Measurements from ENCODE around the gene PES1.
"Not testable (repeated sequence)": the region's sequence is repeated elsewhere in the genome, so short reads cannot be mapped to it uniquely, and the experiment has no call there.

Gene PES1

DNA sequence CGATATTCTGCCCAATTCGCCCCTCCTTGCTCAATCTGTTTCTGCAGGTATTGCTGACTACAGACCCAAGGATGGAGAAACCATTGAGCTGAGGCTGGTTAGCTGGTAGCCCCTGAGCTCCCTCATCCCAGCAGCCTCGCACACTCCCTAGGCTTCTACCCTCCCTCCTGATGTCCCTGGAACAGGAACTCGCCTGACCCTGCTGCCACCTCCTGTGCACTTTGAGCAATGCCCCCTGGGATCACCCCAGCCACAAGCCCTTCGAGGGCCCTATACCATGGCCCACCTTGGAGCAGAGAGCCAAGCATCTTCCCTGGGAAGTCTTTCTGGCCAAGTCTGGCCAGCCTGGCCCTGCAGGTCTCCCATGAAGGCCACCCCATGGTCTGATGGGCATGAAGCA lies 34.7 kb upstream of the PES1 start:
- no peaks in the 10 kb centered on the region for H3K9me3 ChIP-seq (ENCODE audit: control insufficient read depth in 1 of 2, low read length in 2 of 2)
- no peaks in the 10 kb centered on the region for H3K27me3 ChIP-seq (ENCODE audit: low read depth, low read length)
- H3K27ac ChIP-seq (ENCODE audit: low read length), result no peak overlapping the region
- H3K4me1 ChIP-seq (ENCODE audit: control insufficient read depth in 1 of 2, insufficient read depth in 2 of 2, low read length in 2 of 2), result no peaks in the 10 kb centered on the region
- no peak overlapping the region for H3K4me3 ChIP-seq (ENCODE audit: low read depth in 1 of 2, low read length in 2 of 2)
- H3K36me3 ChIP-seq (ENCODE audit: control insufficient read depth in 1 of 2, insufficient read depth in 2 of 2, low read length in 2 of 2), result peaks cover 0 to 4% of the 10 kb centered on the region in 2 donors

GRCh38 chr22:30619909-30620308 lies 28.2 kb upstream of the PES1 start:
- not testable (repeated sequence) for H3K27ac ChIP-seq (ENCODE audit: low read length); H3K9me3 ChIP-seq (ENCODE audit: control insufficient read depth in 1 of 2, low read length in 2 of 2); H3K27me3 ChIP-seq (ENCODE audit: low read depth, low read length); H3K4me3 ChIP-seq (ENCODE audit: low read depth in 1 of 2, low read length in 2 of 2); H3K4me1 ChIP-seq (ENCODE audit: control insufficient read depth in 1 of 2, insufficient read depth in 2 of 2, low read length in 2 of 2)
- H3K36me3 ChIP-seq (ENCODE audit: control insufficient read depth in 1 of 2, insufficient read depth in 2 of 2, low read length in 2 of 2), result peaks cover 0 to 28% of the 10 kb centered on the region in 2 donors

GRCh38 chr22:30617819-30618218 lies 26.1 kb upstream of the PES1 start:
- H3K9me3 ChIP-seq (ENCODE audit: control insufficient read depth in 1 of 2, low read length in 2 of 2), result no peaks in the 10 kb centered on the region
- peaks cover 7 to 28% of the 10 kb centered on the region in 2 donors for H3K36me3 ChIP-seq (ENCODE audit: control insufficient read depth in 1 of 2, insufficient read depth in 2 of 2, low read length in 2 of 2)
- no peaks in the 10 kb centered on the region for H3K4me1 ChIP-seq (ENCODE audit: control insufficient read depth in 1 of 2, insufficient read depth in 2 of 2, low read length in 2 of 2)
- no peak overlapping the region for H3K4me3 ChIP-seq (ENCODE audit: low read depth in 1 of 2, low read length in 2 of 2)
- H3K27me3 ChIP-seq (ENCODE audit: low read depth, low read length), result no peaks in the 10 kb centered on the region
- H3K27ac ChIP-seq (ENCODE audit: low read length), result no peak overlapping the region

DNA sequence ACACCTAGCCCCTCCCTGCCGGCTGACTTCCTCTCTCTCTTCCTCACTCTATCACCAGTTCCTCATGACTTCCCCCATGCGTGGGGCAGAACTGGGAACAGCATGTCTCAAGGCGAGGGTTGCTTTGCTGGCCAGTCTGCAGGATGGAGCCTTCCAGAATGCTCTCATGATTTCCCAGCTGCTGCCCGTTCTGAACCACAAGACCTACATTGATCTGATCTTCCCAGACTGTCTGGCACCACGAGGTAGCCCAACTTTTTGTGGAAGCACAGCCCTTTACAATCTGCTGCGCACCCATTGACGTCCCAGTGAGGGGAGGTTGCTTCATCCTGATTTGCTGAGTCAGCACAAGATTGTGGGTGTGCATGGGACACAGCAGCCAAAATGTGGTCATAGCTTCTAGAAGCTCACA lies 23.8 kb upstream of the PES1 start:
- no peaks in the 10 kb centered on the region for H3K27me3 ChIP-seq (ENCODE audit: low read depth, low read length)
- H3K27ac ChIP-seq (ENCODE audit: low read length), result no peak overlapping the region
- H3K9me3 ChIP-seq (ENCODE audit: control insufficient read depth in 1 of 2, low read length in 2 of 2), result no peaks in the 10 kb centered on the region
- no peak overlapping the region for H3K4me3 ChIP-seq (ENCODE audit: low read depth in 1 of 2, low read length in 2 of 2)
- H3K4me1 ChIP-seq (ENCODE audit: control insufficient read depth in 1 of 2, insufficient read depth in 2 of 2, low read length in 2 of 2), result no peaks in the 10 kb centered on the region
- H3K36me3 ChIP-seq (ENCODE audit: control insufficient read depth in 1 of 2, insufficient read depth in 2 of 2, low read length in 2 of 2), result peaks cover 7 to 26% of the 10 kb centered on the region in 2 donors

GRCh38 chr22:30614879-30615278 lies 23.2 kb upstream of the PES1 start:
- no peaks in the 10 kb centered on the region for H3K9me3 ChIP-seq (ENCODE audit: control insufficient read depth in 1 of 2, low read length in 2 of 2)
- peaks cover 7 to 25% of the 10 kb centered on the region in 2 donors for H3K36me3 ChIP-seq (ENCODE audit: control insufficient read depth in 1 of 2, insufficient read depth in 2 of 2, low read length in 2 of 2)
- no peaks in the 10 kb centered on the region for H3K4me1 ChIP-seq (ENCODE audit: control insufficient read depth in 1 of 2, insufficient read depth in 2 of 2, low read length in 2 of 2)
- H3K27me3 ChIP-seq (ENCODE audit: low read depth, low read length), result no peaks in the 10 kb centered on the region
- H3K27ac ChIP-seq (ENCODE audit: low read length), result no peak overlapping the region
- no peak overlapping the region for H3K4me3 ChIP-seq (ENCODE audit: low read depth in 1 of 2, low read length in 2 of 2)

DNA sequence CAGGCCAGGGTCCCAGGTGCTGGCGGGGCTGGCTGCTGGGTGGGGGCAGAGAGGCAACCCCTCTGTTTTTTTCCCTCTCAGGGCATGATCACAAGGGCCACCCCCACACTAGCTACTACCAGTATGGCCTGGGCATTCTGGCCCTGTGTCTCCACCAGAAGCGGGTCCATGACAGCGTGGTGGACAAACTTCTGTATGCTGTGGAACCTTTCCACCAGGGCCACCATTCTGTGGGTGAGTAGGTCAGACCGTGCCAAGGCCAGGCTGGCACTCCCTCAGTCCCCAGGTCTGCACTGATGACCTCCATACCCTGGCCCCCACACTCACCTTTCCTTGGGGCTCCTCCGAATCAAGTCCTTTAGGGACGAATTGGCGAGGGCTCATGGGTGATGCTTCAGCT lies 22.6 kb upstream of the PES1 start:
- H3K4me1 ChIP-seq (ENCODE audit: control insufficient read depth in 1 of 2, insufficient read depth in 2 of 2, low read length in 2 of 2), result peaks cover 0 to under 1% of the 10 kb centered on the region in 2 donors
- H3K36me3 ChIP-seq (ENCODE audit: control insufficient read depth in 1 of 2, insufficient read depth in 2 of 2, low read length in 2 of 2), result peaks cover 7 to 25% of the 10 kb centered on the region in 2 donors
- no peak overlapping the region for H3K4me3 ChIP-seq (ENCODE audit: low read depth in 1 of 2, low read length in 2 of 2)
- no peaks in the 10 kb centered on the region for H3K9me3 ChIP-seq (ENCODE audit: control insufficient read depth in 1 of 2, low read length in 2 of 2)
- H3K27me3 ChIP-seq (ENCODE audit: low read depth, low read length), result no peaks in the 10 kb centered on the region
- H3K27ac ChIP-seq (ENCODE audit: low read length), result no peak overlapping the region

GRCh38 chr22:30612789-30613188 lies 21.1 kb upstream of the PES1 start:
- peaks cover 5 to 8% of the 10 kb centered on the region in 2 donors for H3K4me1 ChIP-seq (ENCODE audit: control insufficient read depth in 1 of 2, insufficient read depth in 2 of 2, low read length in 2 of 2)
- H3K27me3 ChIP-seq (ENCODE audit: low read depth, low read length), result no peaks in the 10 kb centered on the region
- no peak overlapping the region for H3K4me3 ChIP-seq (ENCODE audit: low read depth in 1 of 2, low read length in 2 of 2)
- H3K36me3 ChIP-seq (ENCODE audit: control insufficient read depth in 1 of 2, insufficient read depth in 2 of 2, low read length in 2 of 2), result peaks cover 7 to 25% of the 10 kb centered on the region in 2 donors
- H3K9me3 ChIP-seq (ENCODE audit: control insufficient read depth in 1 of 2, low read length in 2 of 2), result no peaks in the 10 kb centered on the region
- H3K27ac ChIP-seq (ENCODE audit: low read length), result no peak overlapping the region

DNA sequence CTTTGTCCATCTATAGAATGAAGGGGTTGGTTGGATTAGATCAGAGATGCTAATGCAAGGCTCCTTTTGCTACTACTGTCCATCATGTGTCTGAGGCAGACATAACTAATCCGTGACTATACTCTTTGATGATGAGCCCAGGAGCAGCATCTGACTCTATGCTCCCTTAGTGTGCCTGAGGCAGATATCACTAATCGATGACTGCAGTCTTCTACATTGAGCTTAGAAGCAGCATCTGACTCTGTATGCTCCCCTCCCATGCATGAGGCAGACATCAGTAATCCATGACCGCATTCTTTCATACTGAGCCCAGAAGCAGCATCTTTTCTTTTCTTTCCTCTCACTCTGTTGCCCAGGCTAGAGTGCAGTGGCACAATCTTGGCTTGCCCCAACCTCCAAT lies 19.5 kb upstream of the PES1 start:
- peaks cover 8 to 12% of the 10 kb centered on the region in 2 donors for H3K4me1 ChIP-seq (ENCODE audit: control insufficient read depth in 1 of 2, insufficient read depth in 2 of 2, low read length in 2 of 2)
- peaks cover 7 to 18% of the 10 kb centered on the region in 2 donors for H3K36me3 ChIP-seq (ENCODE audit: control insufficient read depth in 1 of 2, insufficient read depth in 2 of 2, low read length in 2 of 2)
- no peak overlapping the region for H3K4me3 ChIP-seq (ENCODE audit: low read depth in 1 of 2, low read length in 2 of 2)

GRCh38 chr22:30610299-30610698 lies 18.6 kb upstream of the PES1 start:
- peaks cover 7 to 12% of the 10 kb centered on the region in 2 donors for H3K36me3 ChIP-seq (ENCODE audit: control insufficient read depth in 1 of 2, insufficient read depth in 2 of 2, low read length in 2 of 2)
- no peak overlapping the region for H3K27ac ChIP-seq (ENCODE audit: low read length)
- peaks cover 13 to 19% of the 10 kb centered on the region in 2 donors for H3K4me1 ChIP-seq (ENCODE audit: control insufficient read depth in 1 of 2, insufficient read depth in 2 of 2, low read length in 2 of 2)
- H3K4me3 ChIP-seq (ENCODE audit: low read depth in 1 of 2, low read length in 2 of 2), result no peak overlapping the region
- H3K9me3 ChIP-seq (ENCODE audit: control insufficient read depth in 1 of 2, low read length in 2 of 2), result no peaks in the 10 kb centered on the region
- H3K27me3 ChIP-seq (ENCODE audit: low read depth, low read length), result no peaks in the 10 kb centered on the region

More for the DNA sequence above, 19.5 kb upstream of the PES1 start:
- H3K27me3 ChIP-seq (ENCODE audit: low read depth, low read length), result no peaks in the 10 kb centered on the region
- no peak overlapping the region for H3K27ac ChIP-seq (ENCODE audit: low read length)
- H3K9me3 ChIP-seq (ENCODE audit: control insufficient read depth in 1 of 2, low read length in 2 of 2), result no peaks in the 10 kb centered on the region

GRCh38 chr22:30609260-30610185 lies 17.8 kb upstream of the PES1 start:
- Histone ChIP-seq H3K4me3 (ENCODE audit: low read depth in 1 of 2, low read length in 2 of 2) (no peak overlapping the region), H3K36me3 (ENCODE audit: control insufficient read depth in 1 of 2, insufficient read depth in 2 of 2, low read length in 2 of 2) (peaks cover 7 to 10% of the 10 kb centered on the region in 2 donors), H3K4me1 (ENCODE audit: control insufficient read depth in 1 of 2, insufficient read depth in 2 of 2, low read length in 2 of 2) (peaks cover 13 to 19% of the 10 kb centered on the region in 2 donors), H3K9me3 (ENCODE audit: control insufficient read depth in 1 of 2, low read length in 2 of 2) (no peaks in the 10 kb centered on the region), H3K27ac (ENCODE audit: low read length) (peak overlapping the region; percentile 52), H3K27me3 (ENCODE audit: low read depth, low read length) (no peaks in the 10 kb centered on the region)

GRCh38 chr22:30607939-30608338 lies 16.2 kb upstream of the PES1 start:
- Histone ChIP-seq H3K4me3 (ENCODE audit: low read depth in 1 of 2, low read length in 2 of 2) (peak overlapping the region in 1 of 2 donors; percentile 90), H3K36me3 (ENCODE audit: control insufficient read depth in 1 of 2, insufficient read depth in 2 of 2, low read length in 2 of 2) (peaks cover 0 to 10% of the 10 kb centered on the region in 2 donors), H3K27ac (ENCODE audit: low read length) (no peak overlapping the region), H3K27me3 (ENCODE audit: low read depth, low read length) (no peaks in the 10 kb centered on the region), H3K4me1 (ENCODE audit: control insufficient read depth in 1 of 2, insufficient read depth in 2 of 2, low read length in 2 of 2) (peaks cover 13 to 19% of the 10 kb centered on the region in 2 donors), H3K9me3 (ENCODE audit: control insufficient read depth in 1 of 2, low read length in 2 of 2) (no peaks in the 10 kb centered on the region)

Measured in muscle layer of duodenum (tissue), 2 donors.